ENCODE measurements around the gene DRG2. TPM values are rescaled to one million over a fixed set of nuclear protein-coding genes. Genes with fewer than 3 reads are reported as not detected.

The DRG2 gene
- total RNA-seq, 1 donor from 2014 or later, result 14.3 TPM

GRCh38 chr17:18076936-18077335 is 10.8 kb upstream of the DRG2 start:
- DNase-seq, result no peak

- no peak for DNase-seq
These were observed 8.2 kb upstream of the DRG2 start for GRCh38 chr17:18079543-18079942.

GRCh38 chr17:18084256-18084655 is 3.5 kb upstream of the DRG2 start:
- DNase-seq, result no peak

DNA sequence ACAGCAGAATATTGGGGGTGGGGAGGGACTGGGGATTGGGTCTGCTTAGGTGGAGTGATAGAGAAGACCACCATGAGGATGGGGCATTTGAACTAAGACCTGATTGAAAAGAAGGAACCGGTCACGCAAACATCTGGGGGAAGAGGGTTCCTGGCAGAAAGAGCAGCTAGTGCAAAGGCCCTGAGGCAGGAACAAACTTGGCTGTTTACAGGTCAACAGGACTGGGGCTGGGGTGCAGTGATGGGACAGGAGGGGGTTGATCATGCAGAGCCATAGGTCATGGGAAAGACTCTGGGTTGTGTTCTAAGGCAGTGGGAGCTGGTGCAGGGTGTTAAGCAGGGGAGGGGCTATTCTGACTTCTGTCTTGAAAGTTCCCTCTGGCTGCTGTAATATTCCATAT is 1.9 kb downstream of the DRG2 start:
- DNase-seq, result no peak

DNA sequence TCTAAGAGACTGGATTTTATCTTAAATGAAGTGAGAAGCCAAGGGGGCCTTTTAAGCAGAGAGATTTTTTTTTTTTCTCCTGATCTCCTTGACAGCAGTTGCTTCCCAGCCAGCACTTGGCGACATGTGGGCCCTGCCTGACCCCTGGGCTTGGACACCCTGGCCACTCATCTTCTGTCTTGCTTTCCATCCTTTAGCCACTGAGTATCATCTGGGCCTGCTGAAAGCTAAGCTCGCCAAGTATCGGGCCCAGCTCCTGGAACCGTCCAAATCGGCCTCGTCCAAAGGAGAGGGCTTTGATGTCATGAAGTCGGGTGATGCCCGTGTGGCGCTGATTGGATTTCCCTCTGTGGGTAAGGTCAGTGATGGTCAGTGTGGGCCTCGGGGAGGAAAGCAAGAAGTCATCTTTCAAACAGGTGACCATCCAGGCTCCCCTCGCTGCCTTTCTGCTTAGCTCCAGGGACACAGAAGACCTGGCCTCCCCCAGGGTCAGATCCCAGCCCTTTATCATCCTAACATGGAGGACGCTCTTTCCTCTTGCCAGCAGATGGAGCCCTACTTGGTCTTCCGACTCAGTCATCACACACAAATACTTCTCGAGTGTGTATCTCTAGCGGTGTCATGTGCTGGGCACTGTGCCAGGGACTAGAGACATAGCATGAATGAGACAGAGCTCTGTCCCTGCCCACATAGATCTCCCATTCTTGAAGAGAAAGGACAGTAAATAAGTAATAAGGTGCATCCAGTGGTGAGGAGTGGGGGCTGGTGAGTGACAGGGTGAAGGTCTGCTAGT is 6.1 kb downstream of the DRG2 start:
- DNase-seq, result no peak

DNA sequence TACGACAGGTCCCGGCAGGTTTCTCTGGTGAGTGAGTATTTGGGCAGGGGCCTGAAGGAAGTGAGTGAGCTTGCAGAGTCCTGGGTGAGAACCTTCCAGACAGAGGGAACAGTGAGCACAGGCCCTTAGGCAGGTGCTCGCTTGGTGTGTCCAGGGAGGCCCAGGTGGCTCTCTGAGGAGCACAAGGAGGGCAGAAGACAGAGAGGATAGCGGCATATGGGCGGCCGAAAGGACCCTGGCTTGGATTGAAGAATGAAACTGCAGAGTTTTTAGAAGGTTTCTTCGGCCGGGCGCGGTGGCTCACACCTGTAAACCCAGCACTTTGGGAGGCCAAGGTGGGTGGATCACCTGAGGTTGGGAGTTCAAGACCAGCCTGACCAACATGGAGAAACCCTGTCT is 6.7 kb downstream of the DRG2 start:
- no peak for DNase-seq

DNA sequence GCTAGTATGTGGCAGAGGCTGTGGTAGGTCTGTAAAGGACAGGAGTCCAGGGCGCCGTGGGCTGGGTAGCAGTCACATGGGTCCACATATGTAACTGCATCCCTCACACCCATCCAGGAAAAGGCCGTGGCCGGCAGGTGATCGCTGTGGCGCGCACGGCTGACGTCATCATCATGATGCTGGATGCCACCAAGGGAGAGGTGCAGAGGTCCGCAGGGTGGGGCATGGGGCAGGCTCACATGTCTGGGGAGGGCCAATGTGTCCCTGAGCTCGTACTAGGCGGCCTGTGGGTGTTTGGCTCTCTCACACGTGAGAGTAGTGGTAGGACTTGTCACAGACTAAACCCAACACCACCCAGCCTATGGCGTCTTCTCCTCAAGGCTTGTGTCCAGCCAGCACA is 11.8 kb downstream of the DRG2 start:
- no peak for DNase-seq

GRCh38 chr17:18100616-18101015 is 12.9 kb downstream of the DRG2 start:
- DNase-seq, result no peak

DNA sequence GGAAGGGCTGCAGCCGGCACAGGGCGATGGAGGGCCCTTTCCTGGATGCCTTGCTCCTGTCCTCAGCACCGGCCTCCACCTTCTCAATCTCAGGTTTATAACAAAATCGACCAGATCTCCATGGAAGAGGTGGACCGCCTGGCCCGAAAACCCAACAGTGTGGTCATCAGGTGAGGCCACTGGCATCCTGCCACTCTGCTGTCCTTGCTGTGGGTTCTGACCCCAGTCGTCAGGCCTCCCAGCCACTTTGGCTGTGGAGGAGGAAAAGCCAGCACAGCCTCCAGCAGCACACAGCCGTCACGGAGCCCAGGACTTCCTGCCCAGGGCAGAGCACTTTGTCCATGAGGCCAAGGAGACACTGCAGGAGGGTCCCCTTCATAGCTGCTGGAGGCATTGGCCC is 14.1 kb downstream of the DRG2 start:
- DNase-seq, result no peak

- no peak for DNase-seq
These were observed 14.9 kb downstream of the DRG2 start for GRCh38 chr17:18102640-18103039.

DNA sequence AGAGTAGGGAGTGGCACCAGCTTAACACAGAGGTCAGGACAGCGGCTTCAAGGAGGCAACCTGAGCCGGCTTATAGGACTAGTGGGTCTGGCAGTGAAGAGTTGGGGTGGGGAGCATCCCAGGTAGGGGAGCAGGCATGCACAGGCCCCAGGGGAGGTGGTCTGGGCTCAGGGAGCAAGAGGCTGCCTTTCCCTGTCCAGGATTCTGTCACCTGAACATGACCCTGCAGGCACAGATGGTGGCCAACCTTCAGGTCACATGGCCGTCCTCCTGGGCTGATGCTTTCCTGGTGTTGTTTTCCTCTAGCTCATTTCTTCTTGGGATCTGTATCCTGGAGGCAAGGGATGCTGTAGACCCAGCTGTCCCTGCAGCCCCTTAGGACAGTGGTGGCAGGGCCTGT is 17.3 kb downstream of the DRG2 start:
- no peak for DNase-seq

GRCh38 chr17:18105595-18105994 is 17.8 kb downstream of the DRG2 start:
- no peak for DNase-seq

- no peak for DNase-seq
These were observed 18.5 kb downstream of the DRG2 start for GRCh38 chr17:18106211-18106610.

DNA sequence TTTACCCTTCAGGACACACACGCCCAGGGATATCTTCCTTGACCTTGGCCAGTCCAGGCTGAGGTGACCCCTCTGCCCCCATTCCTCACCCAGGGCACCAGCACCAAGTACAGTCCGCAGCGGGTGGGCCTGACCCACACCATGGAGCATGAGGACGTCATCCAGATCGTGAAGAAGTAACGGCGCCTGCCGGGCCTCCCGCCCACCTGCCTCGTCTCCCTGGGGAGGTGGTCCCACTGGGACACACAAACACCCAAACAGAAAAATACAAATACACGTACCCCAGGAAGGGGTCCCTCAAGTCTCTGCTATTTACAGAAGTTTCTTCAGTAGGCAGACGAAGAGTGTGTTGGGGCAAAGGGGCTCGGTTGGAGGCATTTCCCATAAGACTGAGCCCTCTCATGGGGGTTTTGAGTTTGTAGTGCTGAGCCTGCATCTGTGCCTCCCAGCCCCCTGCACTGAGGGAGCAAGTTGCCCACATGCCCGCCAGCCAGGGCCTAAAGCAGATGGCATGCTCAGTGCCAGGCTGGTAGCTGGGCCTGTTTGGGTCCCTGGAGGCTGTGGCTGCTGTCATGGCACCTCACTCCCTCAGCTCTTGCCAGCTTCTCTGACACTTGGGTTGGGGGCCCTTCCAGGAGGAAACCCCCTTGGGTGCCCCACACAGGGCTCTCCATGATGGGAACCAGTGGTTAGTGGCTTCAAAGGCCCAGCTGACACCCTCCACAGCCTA is 19.5 kb downstream of the DRG2 start:
- no peak for DNase-seq

GRCh38 chr17:18107971-18108370 is 20.2 kb downstream of the DRG2 start:
- DNase-seq, result no peak

- DNase-seq, result no peak
These were observed 20.9 kb downstream of the DRG2 start, which contains the start of gene MYO15A for GRCh38 chr17:18108401-18109312. Gene MYO15A, plus strand, starts transcription at chr17:18108756. Its CDS starts 10,045 bp downstream, at chr17:18118801.

DNA sequence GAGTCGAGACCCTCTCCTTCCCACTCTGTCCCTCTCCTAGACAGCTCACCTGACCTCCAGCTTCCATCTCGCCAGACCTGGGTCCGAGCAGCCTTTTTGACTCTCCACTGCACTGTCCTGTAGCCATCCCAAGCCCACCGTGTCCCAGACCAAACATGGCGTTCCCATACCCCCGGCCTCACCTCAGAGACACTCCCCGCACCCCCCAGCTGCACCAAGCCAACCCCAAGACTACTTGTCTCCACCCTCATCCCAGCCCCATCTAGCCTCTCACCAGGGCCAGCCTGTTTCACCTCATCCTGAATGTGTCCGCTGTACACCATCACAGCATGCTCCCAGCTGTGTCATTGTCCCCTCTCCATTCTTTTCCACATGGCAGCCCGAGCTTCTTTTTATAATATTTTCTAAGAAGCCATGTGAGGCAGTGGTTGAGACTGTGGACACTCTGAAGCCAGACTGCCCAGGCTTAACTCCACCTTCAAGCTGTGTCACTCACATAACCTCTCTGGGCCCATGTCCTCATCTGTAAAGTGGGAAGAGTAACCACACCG is 22.3 kb downstream of the DRG2 start:
- no peak for DNase-seq

- no peak for DNase-seq
These were observed 22.9 kb downstream of the DRG2 start for GRCh38 chr17:18110636-18111145.

DNA sequence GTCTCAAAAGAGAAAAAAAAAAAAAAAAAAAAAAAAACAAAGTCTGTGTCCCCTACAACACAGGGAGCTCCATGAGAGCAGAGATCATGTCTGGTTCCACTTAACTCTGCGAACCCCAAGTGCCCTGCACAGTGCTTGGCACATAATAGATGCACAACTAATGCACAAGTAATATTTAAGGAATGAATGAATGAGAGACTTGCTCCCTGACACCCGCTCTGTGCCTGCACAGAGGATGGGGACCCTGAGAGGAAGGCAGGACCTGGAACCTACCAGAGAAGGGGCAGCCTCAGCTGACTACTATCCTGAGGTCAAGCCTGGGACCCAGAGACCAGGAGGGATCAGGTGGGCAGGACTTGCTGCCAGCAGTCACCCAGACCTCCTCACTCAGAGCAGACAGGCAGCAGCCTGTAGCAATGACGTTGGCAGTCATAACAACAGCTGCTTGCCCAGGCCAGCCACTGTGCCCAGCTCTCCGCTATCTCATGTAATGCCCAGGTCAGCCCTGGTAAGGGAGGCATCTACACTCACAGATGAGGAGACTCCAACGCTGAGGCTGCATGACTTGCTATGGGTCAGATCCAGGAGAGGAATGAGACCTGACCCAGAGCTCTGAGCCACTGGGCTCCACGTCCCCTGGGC is 23.7 kb downstream of the DRG2 start:
- no peak for DNase-seq

- DNase-seq, result no peak
These were observed 27.8 kb downstream of the DRG2 start for GRCh38 chr17:18115517-18115916.

- no peak for DNase-seq
These were observed 28.3 kb downstream of the DRG2 start for GRCh38 chr17:18116078-18116477.

- no peak for DNase-seq
These were observed 29.8 kb downstream of the DRG2 start for GRCh38 chr17:18117533-18117932.

Measured in occipital lobe (tissue), 2 donors.